Measurements from ENCODE around the gene PLD2. TPM values are rescaled to one million over a fixed set of nuclear protein-coding genes. Genes with fewer than 3 reads are reported as not detected.

Gene PLD2
- total RNA-seq, 1 donor = 19.9 TPM

DNA sequence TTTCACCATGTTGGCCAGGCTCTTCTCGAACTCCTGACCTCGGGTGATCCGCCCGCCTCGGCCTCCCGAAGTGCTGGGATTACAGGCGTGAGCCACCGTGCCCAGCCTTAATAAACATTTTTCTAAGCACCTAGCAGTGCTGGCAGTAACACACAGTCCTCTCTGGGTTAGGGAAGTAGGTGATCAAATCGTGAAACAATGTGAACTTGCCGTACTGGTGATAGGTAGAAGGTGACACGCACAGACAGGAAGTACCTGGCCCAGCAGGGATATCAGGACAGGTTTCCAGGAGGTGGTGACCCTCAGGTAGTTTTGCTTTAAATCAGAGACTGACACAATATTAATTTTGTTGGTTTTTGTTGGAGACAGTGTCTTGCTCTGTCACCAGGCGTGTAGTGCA, 4.5 kb downstream of the PLD2 start:
- peaks cover 7% of the 10 kb centered on the region for H3K4me1 ChIP-seq (ENCODE audit: insufficient read depth, low read length)
- H3K36me3 ChIP-seq (ENCODE audit: insufficient read depth, low read length) = peaks cover 29% of the 10 kb centered on the region
- no peak overlapping the region for H3K4me2 ChIP-seq (ENCODE audit: insufficient read depth, low read length)
- H3K27ac ChIP-seq (ENCODE audit: low read depth, low read length) = no peak overlapping the region
- no peaks in the 10 kb centered on the region for H3K27me3 ChIP-seq (ENCODE audit: insufficient read depth, low read length)
- TF ChIP-seq, protein P1, sequence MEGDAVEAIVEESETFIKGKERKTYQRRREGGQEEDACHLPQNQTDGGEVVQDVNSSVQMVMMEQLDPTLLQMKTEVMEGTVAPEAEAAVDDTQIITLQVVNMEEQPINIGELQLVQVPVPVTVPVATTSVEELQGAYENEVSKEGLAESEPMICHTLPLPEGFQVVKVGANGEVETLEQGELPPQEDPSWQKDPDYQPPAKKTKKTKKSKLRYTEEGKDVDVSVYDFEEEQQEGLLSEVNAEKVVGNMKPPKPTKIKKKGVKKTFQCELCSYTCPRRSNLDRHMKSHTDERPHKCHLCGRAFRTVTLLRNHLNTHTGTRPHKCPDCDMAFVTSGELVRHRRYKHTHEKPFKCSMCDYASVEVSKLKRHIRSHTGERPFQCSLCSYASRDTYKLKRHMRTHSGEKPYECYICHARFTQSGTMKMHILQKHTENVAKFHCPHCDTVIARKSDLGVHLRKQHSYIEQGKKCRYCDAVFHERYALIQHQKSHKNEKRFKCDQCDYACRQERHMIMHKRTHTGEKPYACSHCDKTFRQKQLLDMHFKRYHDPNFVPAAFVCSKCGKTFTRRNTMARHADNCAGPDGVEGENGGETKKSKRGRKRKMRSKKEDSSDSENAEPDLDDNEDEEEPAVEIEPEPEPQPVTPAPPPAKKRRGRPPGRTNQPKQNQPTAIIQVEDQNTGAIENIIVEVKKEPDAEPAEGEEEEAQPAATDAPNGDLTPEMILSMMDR (IDR thresholded peaks at IDR 0.05; ENCODE audit: extremely low read depth, low read depth, low read length) = no peak
- peak; percentile 52 for DNase-seq (ENCODE audit: insufficient read length, low spot score, missing footprints)
- no peaks in the 10 kb centered on the region for H3K9me3 ChIP-seq (ENCODE audit: low read depth, low read length)
- no peak overlapping the region for H2AFZ ChIP-seq (ENCODE audit: low read length)
- peaks cover 3% of the 10 kb centered on the region for H3K79me2 ChIP-seq (ENCODE audit: insufficient read depth, low read length)
- no peak overlapping the region for H3K4me3 ChIP-seq (ENCODE audit: insufficient read depth, low read length)
- no peaks in the 10 kb centered on the region for H4K20me1 ChIP-seq (ENCODE audit: insufficient read depth, low read length)

DNA sequence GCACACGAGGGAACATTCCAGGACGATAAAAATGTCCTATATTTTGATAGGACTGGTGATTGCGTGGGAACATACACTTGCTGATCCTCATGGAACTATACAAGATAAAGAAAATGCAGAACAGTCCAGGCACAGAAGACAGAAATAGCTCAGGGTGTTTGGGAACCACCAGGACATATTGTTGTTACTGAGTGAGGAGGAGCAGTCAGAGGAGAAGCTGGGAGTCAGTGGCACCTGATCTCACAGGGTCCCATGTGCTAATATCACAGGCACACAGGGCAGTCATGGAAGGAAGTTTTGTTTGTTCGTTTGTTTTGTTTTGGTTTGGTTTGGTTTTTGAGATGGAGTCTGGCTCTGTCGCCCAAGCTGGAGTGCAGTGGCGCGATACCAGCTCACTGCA, 5.7 kb downstream of the PLD2 start:
- DNase-seq (ENCODE audit: insufficient read length, low spot score, missing footprints) = no peak
- Histone ChIP-seq H3K4me1 (ENCODE audit: insufficient read depth, low read length) (peaks cover 5% of the 10 kb centered on the region), H2AFZ (ENCODE audit: low read length) (no peak overlapping the region)

DNA sequence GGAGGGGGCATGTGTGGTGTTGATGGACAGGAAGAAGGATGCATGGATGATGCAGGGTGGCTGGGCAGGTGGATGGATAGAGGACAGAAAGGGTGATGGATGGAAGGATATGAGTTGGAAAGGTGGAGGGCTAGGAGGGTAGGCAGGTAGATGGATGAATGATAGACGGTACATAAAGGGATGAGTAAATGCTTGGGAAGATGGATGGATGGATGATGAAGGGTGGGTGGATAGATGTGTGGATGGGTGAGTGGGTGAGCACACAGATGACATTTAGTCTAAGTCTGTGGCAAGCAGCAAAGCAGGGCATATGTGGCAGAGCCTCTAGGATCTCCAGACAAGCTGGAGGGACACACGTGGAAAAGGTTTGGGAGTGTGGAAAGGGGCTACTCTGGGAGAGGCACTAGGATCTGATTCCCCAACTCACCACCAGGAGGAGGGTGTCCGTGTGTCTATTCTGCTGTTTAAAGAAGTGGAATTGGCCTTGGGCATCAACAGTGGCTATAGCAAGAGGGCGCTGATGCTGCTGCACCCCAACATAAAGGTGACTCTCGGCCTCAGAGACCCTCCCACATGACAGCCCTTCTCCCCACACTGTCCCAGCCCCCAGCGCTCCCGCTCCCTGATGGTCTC, 8.2 kb downstream of the PLD2 start:
- TF ChIP-seq, protein P1 (IDR thresholded peaks at IDR 0.05; ENCODE audit: extremely low read depth, low read depth, low read length) = peak; percentile 46
- Histone ChIP-seq H2AFZ (ENCODE audit: low read length) (no peak overlapping the region), H3K27me3 (ENCODE audit: insufficient read depth, low read length) (no peaks in the 10 kb centered on the region), H3K4me2 (ENCODE audit: insufficient read depth, low read length) (no peak overlapping the region), H3K36me3 (ENCODE audit: insufficient read depth, low read length) (peaks cover 15% of the 10 kb centered on the region), H3K9me3 (ENCODE audit: low read depth, low read length) (no peaks in the 10 kb centered on the region), H3K79me2 (ENCODE audit: insufficient read depth, low read length) (no peaks in the 10 kb centered on the region), H3K27ac (ENCODE audit: low read depth, low read length) (no peak overlapping the region), H3K4me3 (ENCODE audit: insufficient read depth, low read length) (no peak overlapping the region), H4K20me1 (ENCODE audit: insufficient read depth, low read length) (no peaks in the 10 kb centered on the region), H3K4me1 (ENCODE audit: insufficient read depth, low read length) (no peaks in the 10 kb centered on the region)
- peak; percentile 66 for DNase-seq (ENCODE audit: insufficient read length, low spot score, missing footprints)

More for the DNA sequence above, 5.7 kb downstream of the PLD2 start:
- no peaks in the 10 kb centered on the region for H3K27me3 ChIP-seq (ENCODE audit: insufficient read depth, low read length)
- no peak overlapping the region for H3K4me2 ChIP-seq (ENCODE audit: insufficient read depth, low read length)
- peaks cover 29% of the 10 kb centered on the region for H3K36me3 ChIP-seq (ENCODE audit: insufficient read depth, low read length)
- TF ChIP-seq, protein P1 (IDR thresholded peaks at IDR 0.05; ENCODE audit: extremely low read depth, low read depth, low read length) = no peak
- H3K4me3 ChIP-seq (ENCODE audit: insufficient read depth, low read length) = no peak overlapping the region
- H3K9me3 ChIP-seq (ENCODE audit: low read depth, low read length) = no peaks in the 10 kb centered on the region
- H3K27ac ChIP-seq (ENCODE audit: low read depth, low read length) = no peak overlapping the region
- no peaks in the 10 kb centered on the region for H4K20me1 ChIP-seq (ENCODE audit: insufficient read depth, low read length)
- H3K79me2 ChIP-seq (ENCODE audit: insufficient read depth, low read length) = peaks cover 3% of the 10 kb centered on the region

DNA sequence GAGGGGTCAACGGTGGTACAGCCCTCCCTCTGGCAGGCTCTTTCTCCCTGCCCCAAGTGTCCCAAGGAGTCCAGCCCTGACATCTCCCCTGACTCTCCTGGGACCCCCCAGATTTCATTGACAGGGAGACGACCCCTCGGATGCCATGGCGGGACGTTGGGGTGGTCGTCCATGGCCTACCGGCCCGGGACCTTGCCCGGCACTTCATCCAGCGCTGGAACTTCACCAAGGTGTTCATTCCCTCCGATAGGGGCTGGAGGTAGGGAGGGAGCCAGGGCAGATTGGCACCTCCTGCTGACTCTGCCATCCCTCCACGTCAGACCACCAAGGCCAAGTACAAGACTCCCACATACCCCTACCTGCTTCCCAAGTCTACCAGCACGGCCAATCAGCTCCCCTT, 9.9 kb downstream of the PLD2 start:
- DNase-seq (ENCODE audit: insufficient read length, low spot score, missing footprints) = no peak
- Histone ChIP-seq H3K4me1 (ENCODE audit: insufficient read depth, low read length) (no peaks in the 10 kb centered on the region), H3K79me2 (ENCODE audit: insufficient read depth, low read length) (no peaks in the 10 kb centered on the region), H4K20me1 (ENCODE audit: insufficient read depth, low read length) (no peaks in the 10 kb centered on the region), H3K27me3 (ENCODE audit: insufficient read depth, low read length) (no peaks in the 10 kb centered on the region), H3K36me3 (ENCODE audit: insufficient read depth, low read length) (peaks cover 6% of the 10 kb centered on the region), H3K4me3 (ENCODE audit: insufficient read depth, low read length) (no peak overlapping the region), H3K9me3 (ENCODE audit: low read depth, low read length) (no peaks in the 10 kb centered on the region), H2AFZ (ENCODE audit: low read length) (no peak overlapping the region), H3K27ac (ENCODE audit: low read depth, low read length) (no peak overlapping the region), H3K4me2 (ENCODE audit: insufficient read depth, low read length) (no peak overlapping the region)
- TF ChIP-seq, protein P1 (IDR thresholded peaks at IDR 0.05; ENCODE audit: extremely low read depth, low read depth, low read length) = no peak

Measured in osteoblast (primary cell).